GM19438 (cell line): ENCODE data around the gene EPHB1.
"Not testable (repeated sequence)": the region's sequence is repeated elsewhere in the genome, so short reads cannot be mapped to it uniquely, and the experiment has no call there.

ENCODE experiments used
- ATAC-seq: cut with Tn5 transposase; IDR thresholded peaks from one replicate; pipeline ENCODE4 v1.9.1; 2021; ENCODE audit warnings: low read depth; ENCODE audit not compliant: unreplicated experiment

Gene EPHB1

GRCh38 chr3:135097276-135097946 is 302.4 kb downstream of the EPHB1 start:
- no peak for ATAC-seq

GRCh38 chr3:135099734-135100355 is 304.8 kb downstream of the EPHB1 start:
- ATAC-seq = no peak

GRCh38 chr3:135100366-135100765 is 305.3 kb downstream of the EPHB1 start:
- no peak for ATAC-seq

- ATAC-seq = no peak
Observed at GRCh38 chr3:135103917-135104316, 308.9 kb downstream of the EPHB1 start.

- no peak for ATAC-seq
Observed at GRCh38 chr3:135106445-135106844, 311.4 kb downstream of the EPHB1 start.

GRCh38 chr3:135107043-135107442 is 312.0 kb downstream of the EPHB1 start:
- ATAC-seq = no peak

- ATAC-seq = no peak
Observed at GRCh38 chr3:135109681-135110080, 314.6 kb downstream of the EPHB1 start.

- not testable (repeated sequence) for ATAC-seq
Observed at GRCh38 chr3:135114551-135114950, 319.5 kb downstream of the EPHB1 start.

GRCh38 chr3:135117977-135118376 is 322.9 kb downstream of the EPHB1 start:
- no peak for ATAC-seq

- no peak for ATAC-seq
Observed at GRCh38 chr3:135118792-135119191, 323.7 kb downstream of the EPHB1 start.

GRCh38 chr3:135125171-135125801 is 330.2 kb downstream of the EPHB1 start:
- no peak for ATAC-seq

- ATAC-seq = no peak
Observed at GRCh38 chr3:135127946-135128470, 332.9 kb downstream of the EPHB1 start.

GRCh38 chr3:135128818-135129217 is 333.8 kb downstream of the EPHB1 start:
- ATAC-seq = no peak

- no peak for ATAC-seq
Observed at GRCh38 chr3:135131290-135131689, 336.2 kb downstream of the EPHB1 start.

- ATAC-seq = no peak
Observed at GRCh38 chr3:135133905-135134683, 339.0 kb downstream of the EPHB1 start.

GRCh38 chr3:135134684-135135075 is 339.6 kb downstream of the EPHB1 start:
- no peak for ATAC-seq

GRCh38 chr3:135135445-135135844 is 340.4 kb downstream of the EPHB1 start:
- no peak for ATAC-seq

- ATAC-seq = no peak
Observed at GRCh38 chr3:135136361-135137100, 341.5 kb downstream of the EPHB1 start.

- no peak for ATAC-seq
Observed at GRCh38 chr3:135137296-135137695, 342.2 kb downstream of the EPHB1 start.

GRCh38 chr3:135138776-135139175 is 343.7 kb downstream of the EPHB1 start:
- no peak for ATAC-seq
